Amniotic epithelial cell (primary cell): ENCODE data around the gene PAF1.

ENCODE experiments used
- DNase-seq: peaks from one replicate; pipeline ENCODE4 v3.0.0-alpha.2; 2010; ENCODE audit warnings: low read depth

Gene PAF1

GRCh38 chr19:39405958-39406655, 15.2 kb upstream of the PAF1 start:
- no peak for DNase-seq

DNA sequence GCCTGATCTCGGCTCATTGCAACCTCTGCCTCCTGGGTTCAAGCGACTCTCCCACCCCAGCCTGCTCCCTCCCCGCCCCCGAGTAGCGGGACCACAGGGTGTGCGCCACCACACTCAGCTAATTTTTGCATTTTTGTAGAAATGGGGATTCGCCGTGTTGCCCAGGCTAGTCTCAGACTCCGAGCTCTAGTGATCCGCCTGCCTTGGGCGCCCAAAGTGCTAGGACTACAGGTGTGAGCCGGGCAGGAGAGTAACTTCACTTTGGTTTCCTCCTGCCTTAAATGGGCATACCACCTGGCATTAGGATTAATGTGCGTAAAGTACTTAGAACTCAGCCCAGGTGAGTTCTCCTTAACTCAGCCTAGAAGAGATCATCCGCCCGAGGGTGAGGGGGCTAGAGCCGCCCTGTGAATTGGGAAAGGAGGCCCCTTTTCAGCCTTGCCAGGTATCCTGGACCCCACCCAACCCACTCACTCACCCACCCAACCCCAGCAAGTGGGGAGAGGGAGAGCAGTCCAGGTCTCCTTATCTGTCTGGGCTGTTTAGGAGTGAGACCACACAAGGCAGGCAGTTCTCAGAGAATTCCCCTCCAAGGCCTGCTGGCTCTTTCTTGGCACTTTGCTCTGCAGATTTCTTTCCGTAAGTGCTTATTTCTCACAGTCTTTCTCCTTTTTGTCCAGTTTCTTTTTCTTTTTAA, 14.5 kb upstream of the PAF1 start:
- DNase-seq: no peak

DNA sequence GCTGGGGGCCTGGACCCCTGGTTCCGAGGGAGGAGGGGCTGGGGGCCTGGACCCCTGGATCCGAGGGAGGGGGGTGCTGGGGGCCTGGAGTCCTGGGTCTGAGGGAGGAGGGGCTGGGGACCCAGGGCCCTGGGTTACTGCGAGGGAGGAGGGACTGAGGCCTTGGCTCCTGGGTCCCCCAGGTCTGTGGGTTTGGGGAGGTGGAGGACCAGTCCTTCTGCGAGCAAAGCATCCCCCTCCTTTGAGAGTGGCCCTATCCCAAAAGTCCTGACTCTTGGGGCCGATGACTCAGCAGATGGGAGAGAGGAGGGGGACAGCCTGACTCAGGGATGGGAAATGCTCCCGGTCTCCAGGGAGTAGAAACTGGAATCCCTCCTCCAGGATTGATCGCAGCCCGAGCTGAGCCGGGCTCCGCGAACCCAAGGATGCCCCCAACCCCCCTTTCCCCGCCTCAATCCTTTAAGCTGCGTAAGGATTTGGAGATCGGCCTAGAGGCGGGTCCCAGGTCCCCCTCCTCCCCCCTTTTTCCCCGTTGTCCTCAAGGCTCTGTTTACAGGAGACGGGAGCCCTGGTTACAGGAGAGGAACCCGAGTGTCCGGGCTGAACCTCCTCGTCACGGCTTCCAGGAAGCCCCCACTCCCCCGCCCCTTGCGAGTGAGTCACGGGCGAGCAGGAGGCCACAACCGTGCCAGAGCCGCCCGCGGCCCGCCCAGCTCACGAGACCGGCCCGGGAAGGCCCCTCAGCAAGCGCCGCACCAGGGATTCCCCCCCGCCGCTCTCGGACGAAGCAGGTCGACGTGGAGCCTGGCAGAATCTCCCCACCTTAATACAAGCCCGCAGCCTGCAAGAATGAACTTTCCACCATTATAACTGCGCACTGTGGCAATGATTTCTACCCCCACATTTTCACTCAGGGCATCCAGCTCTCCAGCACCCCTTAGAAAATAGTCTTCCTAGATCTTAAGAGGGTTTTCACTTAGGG, 12.7 kb upstream of the PAF1 start:
- peak; percentile 97 for DNase-seq

- peak; percentile 88 for DNase-seq
Observed at GRCh38 chr19:39402346-39403300, 11.7 kb upstream of the PAF1 start.

DNA sequence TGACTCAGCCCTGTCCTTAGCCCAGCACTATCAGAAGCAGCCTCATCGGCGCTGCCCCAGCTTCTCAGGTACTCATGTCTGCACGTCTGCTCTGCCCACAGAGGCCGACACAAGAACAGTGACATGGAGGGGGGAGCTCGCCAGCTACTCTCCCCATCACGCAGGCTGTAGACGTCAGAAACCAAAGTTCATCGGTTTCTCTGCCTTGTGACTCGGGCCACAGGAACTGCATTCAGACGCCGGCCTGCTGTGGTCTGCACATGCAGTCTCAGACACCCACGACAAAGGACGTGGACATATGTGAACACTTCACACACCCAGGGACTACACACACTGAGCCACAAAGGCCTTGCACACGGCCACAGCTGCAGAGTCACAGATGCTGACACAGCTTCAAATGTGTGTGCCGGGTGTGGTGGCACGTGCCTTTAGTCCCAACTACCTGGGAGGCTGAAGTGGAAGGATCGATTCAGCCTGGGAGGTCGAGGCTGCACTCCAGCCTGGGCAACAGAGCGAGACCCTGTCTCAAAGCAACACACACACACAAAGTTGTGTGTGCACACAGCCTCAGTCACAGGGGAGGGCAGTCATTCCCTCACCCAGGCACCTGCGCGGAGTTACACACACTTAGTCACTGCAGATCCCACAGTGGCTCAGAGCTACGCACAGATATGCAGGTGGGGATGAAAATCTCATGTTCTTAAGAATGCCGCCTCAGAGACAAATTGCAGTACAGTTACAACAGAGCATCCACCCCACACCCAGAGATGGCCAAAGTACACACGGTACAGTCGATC, 10.8 kb upstream of the PAF1 start:
- peak; percentile 84 for DNase-seq

DNA sequence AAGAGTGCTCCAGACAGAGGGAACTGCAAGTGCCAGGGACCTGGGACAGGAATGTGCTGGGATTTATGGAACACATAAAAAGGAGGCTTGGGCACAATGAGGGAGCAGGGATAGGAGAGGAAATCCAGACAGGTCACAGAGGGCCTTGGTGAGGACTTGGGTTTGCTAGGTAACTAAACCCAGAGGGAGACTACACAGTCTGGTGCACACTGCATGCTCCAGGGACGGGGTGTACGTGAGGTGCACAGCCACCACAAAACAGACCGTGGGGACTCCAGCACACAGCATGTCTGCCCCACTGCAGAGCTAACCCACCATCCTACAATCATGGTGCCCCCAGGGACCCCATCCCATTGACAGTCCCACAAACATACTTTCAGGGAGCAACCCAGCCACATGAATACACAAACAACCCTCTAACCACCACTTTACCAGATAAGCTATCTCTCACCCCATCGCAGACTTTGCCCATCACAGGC, 10.2 kb upstream of the PAF1 start:
- DNase-seq: no peak

DNA sequence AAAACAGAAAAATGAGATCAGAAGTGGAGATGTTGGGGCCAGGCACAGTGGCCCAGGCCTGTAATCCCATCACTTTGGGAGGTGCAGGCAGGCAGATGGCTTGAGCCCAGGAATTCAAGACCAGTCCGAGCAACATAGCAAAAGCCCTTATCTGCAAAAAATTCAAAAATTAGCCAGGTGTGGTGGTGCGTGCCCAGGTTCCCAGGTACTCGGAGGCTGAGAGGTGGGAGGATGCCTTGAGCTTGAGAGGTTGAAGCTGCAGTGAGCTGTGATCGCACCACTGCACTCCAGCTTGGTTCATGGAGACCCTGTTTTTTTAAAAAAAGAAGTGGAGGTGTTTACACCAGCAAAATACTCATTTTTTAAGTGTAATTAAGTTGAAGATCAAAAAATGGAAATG, 9.2 kb upstream of the PAF1 start:
- DNase-seq: no peak

DNA sequence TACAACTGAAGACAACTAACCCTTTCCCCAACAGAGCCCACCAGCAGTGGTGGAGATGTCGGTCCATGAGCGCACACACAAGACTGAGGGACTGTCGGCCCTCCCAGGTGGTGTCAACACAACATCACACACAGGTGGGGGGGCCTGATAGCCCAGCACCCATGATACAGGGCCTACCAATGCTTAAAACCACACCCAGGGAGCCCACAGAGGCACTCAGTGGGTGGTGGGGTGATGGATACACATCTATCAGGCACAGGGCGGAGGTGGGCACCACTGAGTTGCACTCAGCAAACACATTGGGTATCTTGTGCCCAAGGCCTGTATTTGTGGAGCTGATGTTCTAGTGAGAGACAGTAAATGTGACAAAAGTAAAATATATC, 8.8 kb upstream of the PAF1 start:
- no peak for DNase-seq

- DNase-seq: peak; percentile 86
Observed at GRCh38 chr19:39398297-39398864, 7.5 kb upstream of the PAF1 start.

- DNase-seq: peak; percentile 69
Observed at GRCh38 chr19:39397360-39398296, 6.7 kb upstream of the PAF1 start.

DNA sequence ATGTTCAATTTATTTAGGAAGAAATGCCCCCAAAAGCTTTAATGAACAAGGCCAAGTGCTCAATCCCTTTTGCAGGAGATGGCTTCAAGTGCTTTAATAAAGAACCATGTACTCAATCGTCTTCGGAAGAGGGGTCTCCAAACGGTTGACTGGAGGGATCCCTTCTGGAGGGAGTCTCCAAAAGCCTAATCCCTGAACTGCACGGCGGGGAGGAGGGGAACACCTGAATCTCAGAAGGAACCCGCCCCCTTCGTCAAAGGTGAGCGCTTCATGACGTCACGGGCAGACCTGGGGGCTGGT, 505 bp downstream of the PAF1 start:
- no peak for DNase-seq

GRCh38 chr19:39389631-39390414, 1.1 kb downstream of the PAF1 start:
- no peak for DNase-seq

DNA sequence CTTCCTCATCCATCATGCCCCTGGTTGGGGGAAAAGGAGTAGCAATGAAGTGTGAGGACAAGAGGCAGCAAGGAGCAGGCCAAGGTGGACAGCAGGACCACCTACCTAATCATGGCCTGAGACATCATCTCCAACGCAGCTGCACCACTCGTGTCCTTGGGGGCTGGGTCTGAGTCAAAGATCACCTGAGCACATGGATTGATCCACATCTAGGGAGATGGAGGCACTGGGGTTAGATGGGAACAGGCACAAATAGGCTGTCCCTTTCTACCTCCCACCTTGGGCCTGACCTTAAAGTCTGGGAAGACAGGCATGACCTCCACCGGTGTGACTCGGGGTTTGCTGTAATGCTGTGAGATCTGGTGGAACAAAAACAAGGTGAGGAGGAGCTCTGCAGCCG, 2.2 kb downstream of the PAF1 start:
- no peak for DNase-seq

DNA sequence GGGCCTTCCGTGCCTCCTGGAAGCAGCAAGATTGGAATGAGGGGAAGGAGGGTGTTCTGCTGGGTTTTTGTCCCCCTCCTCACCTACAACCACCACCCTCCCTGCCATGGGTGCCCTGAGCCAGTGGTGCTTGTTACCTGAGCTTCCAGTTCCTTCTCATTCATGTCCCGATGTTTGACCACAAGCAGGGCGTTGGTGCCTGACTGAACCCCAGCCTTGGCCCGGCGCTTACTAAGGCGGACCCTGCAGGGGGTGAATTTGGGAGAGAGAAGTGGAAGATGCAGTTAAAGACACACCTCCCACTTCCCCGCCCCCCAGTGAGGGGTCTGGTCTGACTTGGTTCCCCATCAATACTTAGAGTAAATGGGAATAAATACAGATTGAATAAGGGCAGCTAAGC, 4.3 kb downstream of the PAF1 start:
- DNase-seq: no peak

DNA sequence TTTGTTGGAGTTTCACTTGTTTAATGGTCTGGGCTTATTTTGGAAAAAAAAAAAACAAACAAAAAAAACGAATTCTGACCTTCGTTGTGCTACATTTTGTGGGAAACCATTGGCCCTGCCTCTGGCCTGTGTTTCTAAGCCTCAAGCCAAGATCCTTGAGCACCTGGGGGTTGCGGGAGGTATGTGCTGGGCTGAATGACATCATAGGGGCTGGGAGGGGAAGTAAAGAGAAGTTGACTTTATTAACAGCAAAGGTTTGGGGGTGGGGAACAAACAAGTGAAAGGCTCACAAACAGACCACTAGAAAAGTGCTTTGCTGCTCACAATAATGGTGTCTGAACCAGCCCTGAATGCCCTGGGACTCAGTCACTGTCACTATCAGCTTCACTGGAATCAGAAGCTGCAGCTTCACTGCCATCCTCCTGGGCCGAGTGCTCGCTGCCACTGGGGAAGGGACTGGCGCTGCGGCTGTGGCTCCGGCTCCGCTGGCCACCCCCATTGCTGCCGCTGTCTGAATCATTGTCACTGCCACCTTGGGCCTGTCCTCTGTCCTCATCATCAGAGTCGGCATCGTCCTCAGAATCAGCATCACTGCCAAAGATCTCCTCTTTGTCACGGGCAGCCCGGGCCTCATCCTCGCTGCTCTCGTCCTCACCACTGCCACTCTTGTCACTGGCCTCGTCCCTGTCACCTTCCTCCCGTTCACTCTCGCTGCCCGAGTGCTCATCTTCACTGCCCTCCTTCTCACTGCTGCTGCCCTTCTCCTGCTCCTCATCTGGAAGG, 5.1 kb downstream of the PAF1 start:
- no peak for DNase-seq

DNA sequence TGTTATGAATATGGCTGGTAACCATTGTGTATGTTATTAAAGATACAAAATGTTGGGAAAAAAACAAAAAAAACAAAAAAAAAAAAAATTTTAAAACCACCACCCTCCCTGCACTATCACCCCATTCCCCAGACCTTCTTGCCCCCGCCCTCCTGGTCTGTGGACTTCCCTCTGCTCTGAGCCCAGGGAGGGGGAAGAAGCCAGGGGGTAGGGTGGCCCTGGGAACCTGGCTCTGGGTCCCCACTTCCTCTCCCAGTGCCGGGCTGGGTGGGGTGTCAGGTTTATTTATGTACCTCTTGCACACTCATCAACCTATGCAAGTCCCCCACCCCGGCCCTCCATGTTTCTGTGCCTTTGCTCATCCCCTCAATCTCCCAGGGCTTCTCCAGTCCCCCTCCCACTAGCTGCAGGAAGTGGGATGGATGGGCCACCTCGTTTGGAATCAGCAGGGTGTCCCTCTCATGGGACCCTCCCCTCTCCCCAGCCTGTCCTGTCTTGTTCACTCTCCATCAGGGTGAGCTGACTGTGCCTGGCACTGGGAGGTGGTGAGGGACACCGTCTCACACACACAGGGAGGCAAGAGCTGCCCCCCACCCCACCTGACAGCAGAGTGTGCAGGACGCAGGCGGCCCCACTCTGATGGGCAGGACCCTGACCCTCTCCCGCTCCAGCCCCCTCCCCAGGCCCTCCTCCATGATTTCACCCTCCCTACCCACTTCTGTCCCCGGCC, 5.9 kb downstream of the PAF1 start:
- DNase-seq: no peak
